CD14-positive monocyte (primary cell): ENCODE results near the gene TTC23. TPM values are rescaled to one million over a fixed set of nuclear protein-coding genes. Genes with fewer than 3 reads are reported as not detected.

Source experiments
- DNase-seq, 3 donors: peaks; one replicate each; pipeline ENCODE4 v3.0.0-alpha.2; 2011 to 2022
- H2AFZ ChIP-seq: 2 replicates; pipeline ENCODE4 v1.6.0; 2012; ENCODE audit warnings: mild to moderate bottlenecking, low read depth, low read length, inconsistent platforms; ENCODE audit not compliant: insufficient read depth, poor library complexity, severe bottlenecking
- H3K27ac ChIP-seq, 2 donors: 1 replicate in 1 of 2; 2 replicates in 1 of 2; pipeline ENCODE4 v1.5.1; 2012 to 2013; ENCODE audit warnings: low read length in 2 of 2, control low read depth in 1 of 2, inconsistent platforms in 1 of 2, low read depth in 1 of 2, mild to moderate bottlenecking in 1 of 2
- H3K27me3 ChIP-seq, 2 donors: one replicate each; pipeline versions ENCODE4 v1.6.0 to v1.6.1; 2011 to 2013; ENCODE audit warnings: low read length in 2 of 2; ENCODE audit not compliant: control insufficient read depth in 2 of 2, insufficient read depth in 2 of 2
- H3K36me3 ChIP-seq, 2 donors: replicated peaks in 1 of 2; 1 replicate in 1 of 2; 2 replicates in 1 of 2; pipeline versions ENCODE4 v1.5.1 to v1.6.1; 2012 to 2013; ENCODE audit warnings: low read length in 2 of 2, control low read depth in 1 of 2, inconsistent platforms in 1 of 2, mild to moderate bottlenecking in 1 of 2; ENCODE audit not compliant: insufficient read depth in 2 of 2, control insufficient read depth in 1 of 2
- H3K4me1 ChIP-seq, 2 donors: 1 replicate in 1 of 2; 2 replicates in 1 of 2; pipeline versions ENCODE4 v1.5.1 to v1.6.1; 2012 to 2013; ENCODE audit warnings: low read length in 2 of 2, control low read depth in 1 of 2, inconsistent platforms in 1 of 2, mild to moderate bottlenecking in 1 of 2, moderate library complexity in 1 of 2; ENCODE audit not compliant: insufficient read depth in 2 of 2, control insufficient read depth in 1 of 2
- H3K4me2 ChIP-seq: replicated peaks from 2 replicates; pipeline ENCODE3; 2012; ENCODE audit warnings: low read length, moderate library complexity, mild to moderate bottlenecking; ENCODE audit not compliant: poor library complexity, severe bottlenecking; ENCODE audit errors: extremely low read depth
- H3K4me3 ChIP-seq, 3 experiments: fragments of 200-600 bp in 1 of 3; sonication (generic) in 1 of 3; replicated peaks in 1 of 3; 1 replicate in 2 of 3; 2 replicates in 1 of 3; pipeline ENCODE4 v1.5.1; 2011 to 2013; ENCODE audit warnings: low read length in 3 of 3, mild to moderate bottlenecking in 3 of 3, control low read depth in 2 of 3, low read depth in 2 of 3, inconsistent platforms in 1 of 3, moderate library complexity in 1 of 3
- H3K79me2 ChIP-seq: 2 replicates; pipeline ENCODE4 v1.6.0; 2012; ENCODE audit warnings: mild to moderate bottlenecking, control low read depth, inconsistent platforms, low read length, moderate library complexity; ENCODE audit not compliant: insufficient read depth
- H3K9ac ChIP-seq: 2 replicates; pipeline ENCODE4 v1.6.0; 2017; ENCODE audit warnings: low read length, mild to moderate bottlenecking; ENCODE audit not compliant: insufficient read depth, poor library complexity, severe bottlenecking
- H3K9me3 ChIP-seq, 2 donors: replicated peaks in 1 of 2; 1 replicate in 1 of 2; 2 replicates in 1 of 2; pipeline versions ENCODE4 v1.5.1 to v1.6.1; 2012 to 2013; ENCODE audit warnings: low read length in 2 of 2, control low read depth in 1 of 2; ENCODE audit not compliant: control insufficient read depth in 1 of 2, insufficient read depth in 1 of 2
- H4K20me1 ChIP-seq: 2 replicates; pipeline ENCODE4 v1.6.0; 2012; ENCODE audit warnings: mild to moderate bottlenecking, low read length, control low read depth, moderate library complexity; ENCODE audit not compliant: insufficient read depth
- H3K27ac Mint-ChIP-seq, 7 donors: one replicate each; pipeline ENCODE4 v1.8.0; 2020; ENCODE audit warnings: mild to moderate bottlenecking in 7 of 7, mixed read lengths in 7 of 7, moderate library complexity in 6 of 7, inconsistent platforms in 2 of 7
- H3K27me3 Mint-ChIP-seq, 3 donors: one replicate each; pipeline ENCODE4 v1.8.0; 2021 to 2022; ENCODE audit warnings: low read depth in 3 of 3, mild to moderate bottlenecking in 3 of 3, mixed read lengths in 3 of 3, moderate library complexity in 3 of 3, inconsistent platforms in 1 of 3
- H3K36me3 Mint-ChIP-seq, 2 donors: one replicate each; pipeline ENCODE4 v1.8.0; 2020; ENCODE audit warnings: mixed read lengths in 2 of 2, inconsistent platforms in 1 of 2, mild to moderate bottlenecking in 1 of 2
- H3K4me1 Mint-ChIP-seq: one replicate; pipeline ENCODE4 v1.8.0; 2020; ENCODE audit warnings: mild to moderate bottlenecking, mixed read lengths
- H3K4me3 Mint-ChIP-seq, 2 donors: one replicate each; pipeline ENCODE4 v1.8.0; 2020; ENCODE audit warnings: mild to moderate bottlenecking in 2 of 2, mixed read lengths in 2 of 2, moderate library complexity in 1 of 2
- H3K9me3 Mint-ChIP-seq, 7 donors: one replicate each; pipeline ENCODE4 v1.8.0; 2020 to 2022; ENCODE audit warnings: mixed read lengths in 7 of 7, mild to moderate bottlenecking in 6 of 7, moderate library complexity in 6 of 7, inconsistent platforms in 2 of 7
- CTCF ChIP-seq: fragments of 200-600 bp; IDR thresholded peaks from one replicate; pipeline ENCODE4 v1.8.0; 2022; ENCODE audit warnings: antibody characterized with exemption, mild to moderate bottlenecking
- WGBS: methylation state at CpG from one replicate; pipeline ENCODE4 v1.1.5; 2013; ENCODE audit warnings: missing lambda C conversion rate; ENCODE audit not compliant: insufficient coverage; 5-methylcytosine and 5-hydroxymethylcytosine counted together
- intact Hi-C, 2 donors: fragments of 100-400 bp; cut with micrococcal nuclease; formaldehyde crosslinking; loops; one replicate each; pipeline versions ENCODE4 v1.15.0 to v1.15.1; 2023
- polyA plus RNA-seq, 3 donors: library from polyadenylated mRNA; depleted of rRNA in 1 of 3; unstranded in 2 of 3; stranded (reverse) in 1 of 3; fragments of 300-500 nt in 2 of 3; fragments of >200 nt in 1 of 3; fragmentation: Illumina TruSeq in 2 of 3; gene quantifications; 1 replicate in 2 of 3; 2 replicates in 1 of 3; pipeline ENCODE4 v1.2.3, GENCODE V29; 2012 to 2021

Gene TTC23
- polyA plus RNA-seq, 3 donors, result 0.51 to 0.55 TPM; not detected in 1

GRCh38 chr15:99139276-99139675, 110.1 kb downstream of the TTC23 start:
- Histone ChIP-seq H3K4me2 (no peak overlapping the region), H3K4me3 (no peak overlapping the region), H4K20me1 (no peaks in the 10 kb centered on the region), H3K9me3 (no peaks in the 10 kb centered on the region), H3K27ac (no peak overlapping the region), H3K4me1 (no peaks in the 10 kb centered on the region), H3K36me3 (no peaks in the 10 kb centered on the region), H3K79me2 (no peaks in the 10 kb centered on the region), H3K27me3 (no peaks in the 10 kb centered on the region), H3K9ac (no peak overlapping the region), H2AFZ (no peak overlapping the region)
- no peak for DNase-seq
- Mint-ChIP-seq H3K4me1 (no peaks in the 10 kb centered on the region), H3K27me3 (peaks cover 0 to 4% (median 0%) of the 10 kb centered on the region in 3 donors), H3K36me3 (no peaks in the 10 kb centered on the region), H3K9me3 (peaks cover 0 to 1% (median 0%) of the 10 kb centered on the region in 7 donors), H3K4me3 (no peak overlapping the region), H3K27ac (no peak overlapping the region)
- WGBS, result 100% methylated on average over 1 of the region's 4 CpGs
- TF ChIP-seq CTCF, result no peak
- intact Hi-C loops, result no loop called here

GRCh38 chr15:99138491-99138982, 110.8 kb downstream of the TTC23 start:
- no peak for TF ChIP-seq CTCF
- H3K9me3 ChIP-seq, result no peaks in the 10 kb centered on the region
- Mint-ChIP-seq H3K27me3 (peaks cover 0 to 4% (median 0%) of the 10 kb centered on the region in 3 donors), H3K4me3 (no peak overlapping the region), H3K36me3 (no peaks in the 10 kb centered on the region), H3K4me1 (no peaks in the 10 kb centered on the region), H3K9me3 (peaks cover 0 to 1% (median 0%) of the 10 kb centered on the region in 7 donors), H3K27ac (no peak overlapping the region)
- H2AFZ ChIP-seq, result no peak overlapping the region
- no peaks in the 10 kb centered on the region for H4K20me1 ChIP-seq
- no peak overlapping the region for H3K27ac ChIP-seq
- no peaks in the 10 kb centered on the region for H3K27me3 ChIP-seq
- H3K4me1 ChIP-seq, result no peaks in the 10 kb centered on the region
- H3K79me2 ChIP-seq, result no peaks in the 10 kb centered on the region
- DNase-seq, result no peak
- no peak overlapping the region for H3K4me3 ChIP-seq
- H3K9ac ChIP-seq, result no peak overlapping the region
- intact Hi-C loops, result no loop called here
- 96% methylated on average over 11 of the region's 15 CpGs for WGBS
- no peaks in the 10 kb centered on the region for H3K36me3 ChIP-seq
- no peak overlapping the region for H3K4me2 ChIP-seq
